Panc1 (cell line): Measurements from ENCODE around the gene PICALM. TPM values are rescaled to one million over a fixed set of nuclear protein-coding genes. Genes with fewer than 3 reads are reported as not detected.

Source experiments
- ATAC-seq: fragments of 200-7000 bp; cut with Tn5 transposase; 2 replicates; pipeline ENCODE4 v1.9.1; 2020; ENCODE audit warnings: mild to moderate bottlenecking, moderate library complexity
- BruUV-seq: library from RNA; stranded (reverse); fragments of 400-500 nt; replicated peaks from 2 replicates; lab custom pipeline; 2021; lab: Mats Ljungman, UMichigan
- CTCF ChIA-PET: fragments of 300-600 bp; sonication (Branson Sonifier 250); formaldehyde crosslinking; loops from one replicate; lab custom pipeline; 2022; ENCODE audit warnings: antibody characterized with exemption; lab: Charles Lee
- POLR2A ChIA-PET: fragments of 300-600 bp; sonication (Branson Sonifier 250); formaldehyde crosslinking; loops from one replicate; lab custom pipeline; 2022; ENCODE audit warnings: antibody characterized with exemption; lab: Charles Lee
- DNase-seq: peaks from one replicate; pipeline ENCODE4 v3.0.0-alpha.2; 2010; ENCODE audit warnings: low read depth, low spot score
- H3K27ac ChIP-seq: 2 replicates; pipeline ENCODE4 v1.5.1; 2011; ENCODE audit warnings: mild to moderate bottlenecking, low read length, inconsistent platforms
- H3K27me3 ChIP-seq: fragments of 200-500 bp; sonication (Bioruptor generic); 2 replicates; pipeline ENCODE4 v1.6.0; 2014; ENCODE audit warnings: low read length, inconsistent platforms; ENCODE audit not compliant: control insufficient read depth, insufficient read depth
- H3K36me3 ChIP-seq: fragments of 200-500 bp; sonication (Bioruptor generic); 2 replicates; pipeline ENCODE4 v1.5.1; 2014; ENCODE audit warnings: inconsistent platforms, mild to moderate bottlenecking, low read length, moderate library complexity; ENCODE audit not compliant: control insufficient read depth, insufficient read depth
- H3K4me1 ChIP-seq: 2 replicates; pipeline ENCODE4 v1.5.1; 2011; ENCODE audit warnings: inconsistent platforms, mild to moderate bottlenecking, low read length, moderate library complexity; ENCODE audit not compliant: control insufficient read depth, insufficient read depth
- H3K4me3 ChIP-seq, 2 experiments: 2 replicates each; pipeline ENCODE4 v1.5.1; 2011 to 2012; ENCODE audit warnings: low read depth in 2 of 2, low read length in 2 of 2, mild to moderate bottlenecking in 2 of 2, inconsistent platforms in 1 of 2, moderate library complexity in 1 of 2
- H3K9me3 ChIP-seq: fragments of 200-500 bp; sonication (Bioruptor generic); 2 replicates; pipeline ENCODE4 v1.5.1; 2014; ENCODE audit warnings: low read depth, mild to moderate bottlenecking, inconsistent platforms, low read length, moderate library complexity; ENCODE audit not compliant: control insufficient read depth, insufficient read depth
- POLR2AphosphoS5 ChIP-seq: IDR thresholded peaks from 2 replicates; pipeline ENCODE4 v1.6.1; 2012; ENCODE audit warnings: mild to moderate bottlenecking, low read depth, low read length, moderate library complexity
- SIN3A ChIP-seq: IDR thresholded peaks from 2 replicates; pipeline ENCODE4 v1.6.1; 2012; ENCODE audit warnings: low read depth, mild to moderate bottlenecking, low read length, moderate library complexity, borderline replicate concordance; ENCODE audit not compliant: insufficient read depth
- TCF7L2 ChIP-seq: IDR thresholded peaks from 2 replicates; pipeline ENCODE4 v1.6.1; 2011; ENCODE audit warnings: mild to moderate bottlenecking, low read depth, low read length, inconsistent platforms
- in situ Hi-C: cut with HindIII; loops from 2 replicates; pipeline ENCODE4 v1.10.0; 2016; ENCODE audit warnings: low sequenced_read_pairs, low pct_unique_long_range_greater_than_20kb
- intact Hi-C: fragments of 100-400 bp; cut with micrococcal nuclease; formaldehyde crosslinking; loops from one replicate; pipeline ENCODE4 v1.10.0; 2022; ENCODE audit not compliant: unreplicated experiment
- total RNA-seq: library from RNA; stranded (reverse); gene quantifications from one replicate; pipeline ENCODE4 v1.2.1, GENCODE V29; 2021; ENCODE audit not compliant: unreplicated experiment
- TF ChIP-seq, protein P1 (sequence below): fragments of 450-650 bp; IDR thresholded peaks from 2 replicates; pipeline ENCODE4 v1.5.1; 2017; ENCODE audit warnings: mild to moderate bottlenecking
- TF ChIP-seq, protein P2 (sequence below), 2 experiments: IDR thresholded peaks; 2 replicates each; pipeline ENCODE4 v1.6.1; 2011 to 2012; ENCODE audit warnings: low read depth in 2 of 2, control low read depth in 1 of 2, low read length in 1 of 2, mild to moderate bottlenecking in 1 of 2, moderate library complexity in 1 of 2; ENCODE audit not compliant: insufficient read depth in 1 of 2

PICALM gene
- total RNA-seq, 1 experiment from 2014 or later = 153 TPM

DNA sequence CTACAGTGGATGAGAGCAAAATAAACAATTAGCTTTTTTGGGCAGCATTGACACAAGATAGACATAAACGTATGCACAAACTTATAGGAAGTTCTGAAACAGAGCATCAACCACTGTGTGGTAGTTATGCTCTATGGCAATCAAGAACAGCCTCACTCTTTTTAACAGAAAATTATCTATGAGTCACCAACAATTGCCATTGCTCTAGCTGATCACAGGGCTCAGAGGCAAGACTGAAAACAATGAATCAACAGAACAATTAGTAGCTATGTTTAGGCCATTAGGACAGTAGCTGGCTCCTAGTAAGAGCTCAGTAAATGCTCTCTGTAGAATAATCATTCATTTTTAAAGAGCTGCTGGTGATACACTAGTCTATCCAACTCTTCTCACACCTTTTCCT, 34.9 kb upstream of the PICALM start:
- ATAC-seq (no peak), DNase-seq (no peak)
- H3K27ac ChIP-seq = no peak overlapping the region
- H3K36me3 ChIP-seq = no peaks in the 10 kb centered on the region
- TF ChIP-seq TCF7L2 = no peak
- TF ChIP-seq SIN3A = no peak
- no peak for TF ChIP-seq POLR2AphosphoS5
- TF ChIP-seq, protein P1, sequence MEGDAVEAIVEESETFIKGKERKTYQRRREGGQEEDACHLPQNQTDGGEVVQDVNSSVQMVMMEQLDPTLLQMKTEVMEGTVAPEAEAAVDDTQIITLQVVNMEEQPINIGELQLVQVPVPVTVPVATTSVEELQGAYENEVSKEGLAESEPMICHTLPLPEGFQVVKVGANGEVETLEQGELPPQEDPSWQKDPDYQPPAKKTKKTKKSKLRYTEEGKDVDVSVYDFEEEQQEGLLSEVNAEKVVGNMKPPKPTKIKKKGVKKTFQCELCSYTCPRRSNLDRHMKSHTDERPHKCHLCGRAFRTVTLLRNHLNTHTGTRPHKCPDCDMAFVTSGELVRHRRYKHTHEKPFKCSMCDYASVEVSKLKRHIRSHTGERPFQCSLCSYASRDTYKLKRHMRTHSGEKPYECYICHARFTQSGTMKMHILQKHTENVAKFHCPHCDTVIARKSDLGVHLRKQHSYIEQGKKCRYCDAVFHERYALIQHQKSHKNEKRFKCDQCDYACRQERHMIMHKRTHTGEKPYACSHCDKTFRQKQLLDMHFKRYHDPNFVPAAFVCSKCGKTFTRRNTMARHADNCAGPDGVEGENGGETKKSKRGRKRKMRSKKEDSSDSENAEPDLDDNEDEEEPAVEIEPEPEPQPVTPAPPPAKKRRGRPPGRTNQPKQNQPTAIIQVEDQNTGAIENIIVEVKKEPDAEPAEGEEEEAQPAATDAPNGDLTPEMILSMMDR = no peak
- TF ChIP-seq, protein P2, sequence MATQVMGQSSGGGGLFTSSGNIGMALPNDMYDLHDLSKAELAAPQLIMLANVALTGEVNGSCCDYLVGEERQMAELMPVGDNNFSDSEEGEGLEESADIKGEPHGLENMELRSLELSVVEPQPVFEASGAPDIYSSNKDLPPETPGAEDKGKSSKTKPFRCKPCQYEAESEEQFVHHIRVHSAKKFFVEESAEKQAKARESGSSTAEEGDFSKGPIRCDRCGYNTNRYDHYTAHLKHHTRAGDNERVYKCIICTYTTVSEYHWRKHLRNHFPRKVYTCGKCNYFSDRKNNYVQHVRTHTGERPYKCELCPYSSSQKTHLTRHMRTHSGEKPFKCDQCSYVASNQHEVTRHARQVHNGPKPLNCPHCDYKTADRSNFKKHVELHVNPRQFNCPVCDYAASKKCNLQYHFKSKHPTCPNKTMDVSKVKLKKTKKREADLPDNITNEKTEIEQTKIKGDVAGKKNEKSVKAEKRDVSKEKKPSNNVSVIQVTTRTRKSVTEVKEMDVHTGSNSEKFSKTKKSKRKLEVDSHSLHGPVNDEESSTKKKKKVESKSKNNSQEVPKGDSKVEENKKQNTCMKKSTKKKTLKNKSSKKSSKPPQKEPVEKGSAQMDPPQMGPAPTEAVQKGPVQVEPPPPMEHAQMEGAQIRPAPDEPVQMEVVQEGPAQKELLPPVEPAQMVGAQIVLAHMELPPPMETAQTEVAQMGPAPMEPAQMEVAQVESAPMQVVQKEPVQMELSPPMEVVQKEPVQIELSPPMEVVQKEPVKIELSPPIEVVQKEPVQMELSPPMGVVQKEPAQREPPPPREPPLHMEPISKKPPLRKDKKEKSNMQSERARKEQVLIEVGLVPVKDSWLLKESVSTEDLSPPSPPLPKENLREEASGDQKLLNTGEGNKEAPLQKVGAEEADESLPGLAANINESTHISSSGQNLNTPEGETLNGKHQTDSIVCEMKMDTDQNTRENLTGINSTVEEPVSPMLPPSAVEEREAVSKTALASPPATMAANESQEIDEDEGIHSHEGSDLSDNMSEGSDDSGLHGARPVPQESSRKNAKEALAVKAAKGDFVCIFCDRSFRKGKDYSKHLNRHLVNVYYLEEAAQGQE (IDR thresholded peaks at IDR 0.05; ENCODE audit: insufficient read depth in 1 of 2, low read depth in 2 of 2, low read length in 1 of 2) = no peak
- CTCF ChIA-PET = no interaction called here
- peaks cover 12% of the 10 kb centered on the region; the same call in 1 of the 2 replicates for H3K4me1 ChIP-seq
- in situ Hi-C loops = no loop called here
- no peak overlapping the region for H3K4me3 ChIP-seq
- no peaks in the 10 kb centered on the region for H3K27me3 ChIP-seq
- no TSS peak for BruUV-seq
- intact Hi-C loops = loop anchor here (2.0 kb wide), 1 partner anchor 17 kb away; no protein-coding TSS in a partner anchor
- POLR2A ChIA-PET = interaction anchor here (0.5 kb wide), 1 partner anchor 405 kb away, joined by 4 read pairs; no protein-coding TSS in a partner anchor
- H3K9me3 ChIP-seq = no peaks in the 10 kb centered on the region

DNA sequence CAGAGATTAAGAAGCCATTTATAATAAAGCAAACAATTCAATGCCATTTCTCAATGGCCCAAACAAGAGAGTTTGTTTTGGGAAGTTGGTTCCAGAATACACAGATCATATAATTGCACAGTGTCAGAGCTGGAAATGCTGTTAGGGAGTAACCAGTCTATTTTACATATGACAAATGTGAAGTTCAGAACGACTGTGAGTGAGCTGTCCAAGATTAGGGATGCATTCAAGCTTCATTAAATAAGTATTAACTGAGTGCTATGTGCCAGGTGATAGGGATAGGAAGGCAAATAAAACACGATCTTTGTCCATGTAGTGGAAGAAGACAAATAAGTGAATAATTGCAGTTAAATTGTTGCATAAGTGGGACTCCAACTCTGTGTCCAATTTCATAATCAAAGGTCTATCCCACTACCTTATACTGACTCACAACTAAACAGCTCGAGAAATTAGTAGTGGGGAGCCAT, 33.1 kb upstream of the PICALM start:
- no peaks in the 10 kb centered on the region for H3K9me3 ChIP-seq
- in situ Hi-C loops (no loop called here), intact Hi-C loops (loop anchor here (2.0 kb wide), 1 partner anchor 19 kb away; no protein-coding TSS in a partner anchor)
- TF ChIP-seq, protein P2 (IDR thresholded peaks at IDR 0.05; ENCODE audit: insufficient read depth in 1 of 2, low read depth in 2 of 2, low read length in 1 of 2) = no peak
- TF ChIP-seq, protein P1 = no peak
- TF ChIP-seq SIN3A = no peak
- no peak for TF ChIP-seq POLR2AphosphoS5
- no peak for TF ChIP-seq TCF7L2
- CTCF ChIA-PET = interaction anchor here (0.6 kb wide), 1 partner anchor 91 kb away, joined by 3 read pairs; no protein-coding TSS in a partner anchor
- peaks cover 12% of the 10 kb centered on the region; the same call in 1 of the 2 replicates for H3K4me1 ChIP-seq
- peak; percentile 77 for DNase-seq
- BruUV-seq = no TSS peak
- H3K27ac ChIP-seq = peak overlapping the region; percentile 1; the same call in 1 of the 2 replicates
- ATAC-seq = peak; percentile 90
- H3K27me3 ChIP-seq = no peaks in the 10 kb centered on the region
- POLR2A ChIA-PET = interaction anchor here (0.5 kb wide), 1 partner anchor 16 kb away, joined by 3 read pairs; no protein-coding TSS in a partner anchor
- H3K36me3 ChIP-seq = no peaks in the 10 kb centered on the region
- H3K4me3 ChIP-seq = no peak overlapping the region
